ENCODE data around the gene TNS3. TPM values are rescaled to one million over a fixed set of nuclear protein-coding genes. Genes with fewer than 3 reads are reported as not detected.

Gene TNS3
- total RNA-seq, 1 experiment from 2014 or later, result 143 TPM

DNA sequence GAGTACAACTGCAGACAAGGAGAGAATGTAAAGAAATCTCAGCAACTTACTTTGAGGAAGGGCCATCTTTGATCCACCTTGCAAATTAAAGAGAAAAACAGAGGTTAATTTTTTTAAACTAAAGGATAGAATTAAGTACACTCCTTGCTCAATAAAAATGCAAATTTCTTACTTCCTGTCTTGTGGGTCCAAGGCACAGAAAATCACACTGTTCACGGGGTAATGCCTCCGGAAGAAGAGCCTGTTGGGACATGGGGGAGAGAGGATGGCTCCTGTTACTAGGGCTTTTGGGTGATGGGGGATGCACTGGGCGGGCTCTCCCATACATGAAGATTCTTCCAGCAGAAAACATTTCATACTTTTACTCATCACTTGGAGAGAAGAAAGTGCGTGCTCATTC lies 301.8 kb downstream of the TNS3 start:
- CTCF ChIA-PET, result no interaction called here
- H3K27ac ChIP-seq, result no peak overlapping the region
- no peak for DNase-seq
- H4K20me1 ChIP-seq (ENCODE audit: insufficient read depth), result peaks cover 25% of the 10 kb centered on the region
- peaks cover 5% of the 10 kb centered on the region; the same call in 1 of the 2 replicates for H3K79me2 ChIP-seq (ENCODE audit: low read depth)
- H3K27me3 ChIP-seq (ENCODE audit: insufficient read depth, low read depth), result no peaks in the 10 kb centered on the region
- H3K4me3 ChIP-seq, result no peak overlapping the region
- no peak overlapping the region for H2AFZ ChIP-seq
- H3K9me3 ChIP-seq (ENCODE audit: insufficient read depth, low read depth), result no peaks in the 10 kb centered on the region
- peaks cover 44% of the 10 kb centered on the region; the same call in 1 of the 2 replicates for H3F3A ChIP-seq (ENCODE audit: insufficient read depth, low read depth)
- no peak overlapping the region for H3K4me2 ChIP-seq
- TF ChIP-seq, protein P1, sequence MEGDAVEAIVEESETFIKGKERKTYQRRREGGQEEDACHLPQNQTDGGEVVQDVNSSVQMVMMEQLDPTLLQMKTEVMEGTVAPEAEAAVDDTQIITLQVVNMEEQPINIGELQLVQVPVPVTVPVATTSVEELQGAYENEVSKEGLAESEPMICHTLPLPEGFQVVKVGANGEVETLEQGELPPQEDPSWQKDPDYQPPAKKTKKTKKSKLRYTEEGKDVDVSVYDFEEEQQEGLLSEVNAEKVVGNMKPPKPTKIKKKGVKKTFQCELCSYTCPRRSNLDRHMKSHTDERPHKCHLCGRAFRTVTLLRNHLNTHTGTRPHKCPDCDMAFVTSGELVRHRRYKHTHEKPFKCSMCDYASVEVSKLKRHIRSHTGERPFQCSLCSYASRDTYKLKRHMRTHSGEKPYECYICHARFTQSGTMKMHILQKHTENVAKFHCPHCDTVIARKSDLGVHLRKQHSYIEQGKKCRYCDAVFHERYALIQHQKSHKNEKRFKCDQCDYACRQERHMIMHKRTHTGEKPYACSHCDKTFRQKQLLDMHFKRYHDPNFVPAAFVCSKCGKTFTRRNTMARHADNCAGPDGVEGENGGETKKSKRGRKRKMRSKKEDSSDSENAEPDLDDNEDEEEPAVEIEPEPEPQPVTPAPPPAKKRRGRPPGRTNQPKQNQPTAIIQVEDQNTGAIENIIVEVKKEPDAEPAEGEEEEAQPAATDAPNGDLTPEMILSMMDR (conservative IDR thresholded peaks at IDR 0.05), result no peak
- no peak for TF ChIP-seq EZH2 (IDR thresholded peaks at IDR 0.05; ENCODE audit: low read depth)
- no peaks in the 10 kb centered on the region for H3K9me2 ChIP-seq (ENCODE audit: insufficient read depth)
- H3K4me1 ChIP-seq (replicated peaks; ENCODE audit: insufficient read depth), result no peaks in the 10 kb centered on the region
- POLR2A ChIA-PET (ENCODE audit: unreplicated experiment), result no interaction called here
- H3K36me3 ChIP-seq (ENCODE audit: low read depth), result peaks cover 76% of the 10 kb centered on the region
- intact Hi-C loops (cut with micrococcal nuclease; ENCODE audit: unreplicated experiment), result no loop called here
- no TSS peak for BruUV-seq (replicated peaks)

DNA sequence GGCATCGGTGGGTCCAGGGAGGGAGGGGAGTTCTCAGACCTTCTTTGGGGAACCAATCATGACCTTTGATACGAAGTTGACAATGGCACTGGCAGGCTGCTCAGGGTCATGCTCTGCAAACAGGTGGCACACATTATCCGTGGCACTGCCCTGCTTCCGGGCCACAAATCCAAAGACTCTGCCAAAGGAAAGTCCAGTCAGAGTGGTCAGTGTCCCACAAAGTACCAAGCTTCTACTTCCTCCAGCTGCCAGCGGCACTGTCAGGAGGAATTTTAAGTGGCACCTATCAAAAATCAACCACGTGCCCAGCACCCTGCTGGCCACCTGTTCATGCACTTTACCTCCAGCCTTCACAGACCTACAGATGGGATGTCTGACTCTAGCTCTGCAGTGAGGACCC lies 303.9 kb downstream of the TNS3 start:
- ChIA-PET POLR2A (ENCODE audit: unreplicated experiment) (no interaction called here), CTCF (no interaction called here)
- intact Hi-C loops (cut with micrococcal nuclease; ENCODE audit: unreplicated experiment), result no loop called here
- H3K79me2 ChIP-seq (ENCODE audit: low read depth), result peaks cover 2% of the 10 kb centered on the region; the same call in 1 of the 2 replicates
- peaks cover 10% of the 10 kb centered on the region for H4K20me1 ChIP-seq (ENCODE audit: insufficient read depth)
- no peak for TF ChIP-seq EZH2 (IDR thresholded peaks at IDR 0.05; ENCODE audit: low read depth)
- TF ChIP-seq, protein P1 (conservative IDR thresholded peaks at IDR 0.05), result no peak
- H3K4me1 ChIP-seq (replicated peaks; ENCODE audit: insufficient read depth), result no peaks in the 10 kb centered on the region
- H3K9me2 ChIP-seq (ENCODE audit: insufficient read depth), result no peaks in the 10 kb centered on the region
- H3K36me3 ChIP-seq (ENCODE audit: low read depth), result peaks cover 55% of the 10 kb centered on the region
- H3K4me3 ChIP-seq, result no peak overlapping the region
- H3K9me3 ChIP-seq (ENCODE audit: insufficient read depth, low read depth), result no peaks in the 10 kb centered on the region; the same call in 1 of the 2 replicates
- no peak overlapping the region for H3K4me2 ChIP-seq
- no peak overlapping the region for H3K27ac ChIP-seq
- BruUV-seq (replicated peaks), result no TSS peak
- peaks cover 41% of the 10 kb centered on the region; the same call in 1 of the 2 replicates for H3F3A ChIP-seq (ENCODE audit: insufficient read depth, low read depth)
- H3K27me3 ChIP-seq (ENCODE audit: insufficient read depth, low read depth), result no peaks in the 10 kb centered on the region
- H2AFZ ChIP-seq, result no peak overlapping the region
- no peak for DNase-seq

DNA sequence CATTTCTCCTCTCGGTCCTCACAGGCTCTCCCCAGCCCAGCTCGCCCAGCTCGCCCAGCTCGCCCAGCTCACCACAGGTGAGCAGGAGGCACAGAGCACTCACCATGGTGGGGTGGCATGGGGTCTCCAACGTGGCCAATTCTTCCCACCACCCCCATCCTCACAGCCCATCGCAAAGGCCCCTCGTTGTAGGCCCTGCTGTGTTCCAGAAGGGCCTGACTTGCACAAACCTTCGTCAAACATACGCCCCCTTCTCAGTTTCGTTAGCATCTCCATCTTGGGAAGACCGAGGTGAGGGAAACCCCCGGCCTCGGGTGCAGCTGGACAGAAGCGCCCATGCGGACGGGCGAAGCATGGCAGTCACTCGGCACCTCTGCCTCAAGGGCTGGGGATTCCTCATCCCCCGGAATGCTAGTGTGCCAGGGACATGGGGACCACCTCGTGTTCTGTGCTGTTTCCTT lies 304.6 kb downstream of the TNS3 start:
- Histone ChIP-seq H3K9me3 (ENCODE audit: insufficient read depth, low read depth) (no peaks in the 10 kb centered on the region; the same call in 1 of the 2 replicates), H3K9me2 (ENCODE audit: insufficient read depth) (no peaks in the 10 kb centered on the region), H3K27me3 (ENCODE audit: insufficient read depth, low read depth) (no peaks in the 10 kb centered on the region), H3K4me2 (no peak overlapping the region), H4K20me1 (ENCODE audit: insufficient read depth) (peaks cover 7% of the 10 kb centered on the region), H3F3A (ENCODE audit: insufficient read depth, low read depth) (peaks cover 48% of the 10 kb centered on the region; the same call in 1 of the 2 replicates), H2AFZ (no peak overlapping the region), H3K27ac (no peak overlapping the region), H3K36me3 (ENCODE audit: low read depth) (peaks cover 48% of the 10 kb centered on the region), H3K4me3 (no peak overlapping the region), H3K79me2 (ENCODE audit: low read depth) (no peaks in the 10 kb centered on the region), H3K4me1 (replicated peaks; ENCODE audit: insufficient read depth) (no peaks in the 10 kb centered on the region)
- no peak for TF ChIP-seq EZH2 (IDR thresholded peaks at IDR 0.05; ENCODE audit: low read depth)
- TF ChIP-seq, protein P1 (conservative IDR thresholded peaks at IDR 0.05), result no peak
- no peak for DNase-seq
- no TSS peak for BruUV-seq (replicated peaks)
- intact Hi-C loops (cut with micrococcal nuclease; ENCODE audit: unreplicated experiment), result no loop called here
- ChIA-PET POLR2A (ENCODE audit: unreplicated experiment) (no interaction called here), CTCF (no interaction called here)
